C4-2B (cell line): Measurements from ENCODE around the gene OTULINL.

Experiments used
- ZFX ChIP-seq: fragments of 450-650 bp; IDR thresholded peaks from 2 replicates; pipeline ENCODE4 v1.6.1; 2017
- TF ChIP-seq, protein P1 (sequence below): fragments of 450-650 bp; conservative IDR thresholded peaks from 2 replicates; pipeline ENCODE4 v1.5.1; 2017; ENCODE audit warnings: mild to moderate bottlenecking

DNA sequence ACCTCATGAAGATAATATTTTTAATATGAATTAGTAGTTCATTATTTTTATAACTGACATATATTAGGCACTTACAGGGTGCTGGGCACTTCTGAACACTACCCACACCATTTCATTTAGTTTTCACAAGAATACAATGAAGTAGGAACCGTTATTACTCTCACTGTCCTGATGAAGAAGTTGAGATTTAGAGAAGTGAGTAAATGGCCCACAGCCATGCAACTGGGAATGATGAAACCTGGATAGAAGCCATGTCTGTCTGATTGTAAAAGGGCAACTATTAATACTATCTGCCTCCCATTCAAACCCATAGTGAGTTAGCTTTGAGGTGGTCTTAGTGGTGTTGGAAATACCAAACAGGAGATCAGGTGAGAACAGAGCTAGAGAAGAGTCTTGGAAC, 29.6 kb upstream of the OTULINL start:
- TF ChIP-seq, protein P1, sequence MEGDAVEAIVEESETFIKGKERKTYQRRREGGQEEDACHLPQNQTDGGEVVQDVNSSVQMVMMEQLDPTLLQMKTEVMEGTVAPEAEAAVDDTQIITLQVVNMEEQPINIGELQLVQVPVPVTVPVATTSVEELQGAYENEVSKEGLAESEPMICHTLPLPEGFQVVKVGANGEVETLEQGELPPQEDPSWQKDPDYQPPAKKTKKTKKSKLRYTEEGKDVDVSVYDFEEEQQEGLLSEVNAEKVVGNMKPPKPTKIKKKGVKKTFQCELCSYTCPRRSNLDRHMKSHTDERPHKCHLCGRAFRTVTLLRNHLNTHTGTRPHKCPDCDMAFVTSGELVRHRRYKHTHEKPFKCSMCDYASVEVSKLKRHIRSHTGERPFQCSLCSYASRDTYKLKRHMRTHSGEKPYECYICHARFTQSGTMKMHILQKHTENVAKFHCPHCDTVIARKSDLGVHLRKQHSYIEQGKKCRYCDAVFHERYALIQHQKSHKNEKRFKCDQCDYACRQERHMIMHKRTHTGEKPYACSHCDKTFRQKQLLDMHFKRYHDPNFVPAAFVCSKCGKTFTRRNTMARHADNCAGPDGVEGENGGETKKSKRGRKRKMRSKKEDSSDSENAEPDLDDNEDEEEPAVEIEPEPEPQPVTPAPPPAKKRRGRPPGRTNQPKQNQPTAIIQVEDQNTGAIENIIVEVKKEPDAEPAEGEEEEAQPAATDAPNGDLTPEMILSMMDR = no peak
- no peak for TF ChIP-seq ZFX
